Measurements from ENCODE around the gene C16orf90.

Gene C16orf90

GRCh38 chr16:3454631-3455147 lies 40.6 kb downstream of the C16orf90 start:
- CTCF ChIA-PET, result interaction anchor here (1.0 to 1.9 kb wide), 2 partner anchors 11 to 171 kb away, joined by 3 to 6 read pairs; partner anchors contain the start of genes NAA60 and ZNF597
- DNase-seq (ENCODE audit: extremely low spot score), result no peak

GRCh38 chr16:3454093-3454492 lies 41.2 kb downstream of the C16orf90 start:
- ChIA-PET CTCF (no interaction called here), POLR2A (interaction anchor here (2.1 kb wide), 1 partner anchor 10 kb away, joined by 5 read pairs; the partner anchor contains the start of gene NAA60)
- TF ChIP-seq CTCF (IDR thresholded peaks at IDR 0.05; ENCODE audit: control extremely low read depth, extremely low read depth, low read depth, missing control alignments), result no peak
- no peak for DNase-seq (ENCODE audit: extremely low spot score)

More at GRCh38 chr16:3454631-3455147, 40.6 kb downstream of the C16orf90 start:
- TF ChIP-seq CTCF (IDR thresholded peaks at IDR 0.05; ENCODE audit: control extremely low read depth, extremely low read depth, low read depth, missing control alignments), result no peak
- POLR2A ChIA-PET, result no interaction called here

- CTCF ChIA-PET, result interaction anchor here (0.9 to 2.0 kb wide), 4 partner anchors 12 to 314 kb away, joined by 4 to 6 read pairs (median 5); partner anchors contain the start of genes ZNF174 and ZSCAN32
- no peak for TF ChIP-seq CTCF (IDR thresholded peaks at IDR 0.05; ENCODE audit: control extremely low read depth, extremely low read depth, low read depth, missing control alignments)
- POLR2A ChIA-PET, result interaction anchor here (0.5 to 2.0 kb wide), 9 partner anchors 9 to 561 kb away, joined by 3 to 13 read pairs (median 4); partner anchors contain the start of genes FLYWCH2, ZNF174, ZNF263 and ZSCAN32
- no peak for DNase-seq (ENCODE audit: extremely low spot score)
Observed at GRCh38 chr16:3444032-3444388, 51.3 kb downstream of the C16orf90 start.
